SU-DHL-6 (cell line): Measurements from ENCODE around the gene HMX1.

Experiments
- CTCF ChIP-seq: fragments of 200-600 bp; sonication (generic); IDR thresholded peaks from one replicate; pipeline ENCODE4 v1.5.1; 2017; ENCODE audit warnings: antibody characterized with exemption, mild to moderate bottlenecking, low read length, moderate library complexity; ENCODE audit not compliant: insufficient read depth, poor library complexity, severe bottlenecking
- EZH2phosphoT487 ChIP-seq: fragments of 200-600 bp; sonication (generic), shearing (Covaris generic); conservative IDR thresholded peaks from 2 replicates; pipeline ENCODE4 v1.6.1; 2018; ENCODE audit warnings: mild to moderate bottlenecking, antibody characterized with exemption, low read length, moderate library complexity, mixed read lengths

GRCh38 chr4:8870647-8871416 is 807 bp downstream of the HMX1 start:
- no peak for TF ChIP-seq CTCF
- TF ChIP-seq EZH2phosphoT487, result no peak
